ENCODE results near the gene MYRIP. TPM values are rescaled to one million over a fixed set of nuclear protein-coding genes. Genes with fewer than 3 reads are reported as not detected.

MYRIP gene
- total RNA-seq, 4 donors from 2014 or later, result 3.5 to 31.1 (median 12.1) TPM

DNA sequence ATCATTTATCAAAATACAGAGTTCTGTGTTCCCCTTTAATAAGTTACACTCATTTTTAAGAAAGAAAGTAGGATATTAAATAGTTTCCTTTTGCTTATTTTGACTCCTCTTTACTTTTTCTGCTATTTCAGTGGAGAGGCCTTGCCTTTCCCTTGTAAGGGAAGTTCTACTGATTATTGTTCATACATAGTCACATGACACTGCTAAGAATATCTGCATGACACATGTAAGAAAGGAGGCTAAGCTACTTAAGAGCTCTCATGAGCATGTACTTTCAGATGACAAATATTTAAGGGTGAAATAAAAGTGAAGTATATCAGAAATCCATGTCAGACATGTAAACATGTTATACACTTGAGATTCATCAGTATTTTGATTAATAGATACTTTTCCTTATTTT is 39.0 kb downstream of the MYRIP start:
- Histone ChIP-seq H3K27me3 (no peaks in the 10 kb centered on the region), H3K4me1 (no peaks in the 10 kb centered on the region), H3K4me3 (no peak overlapping the region), H3K27ac (no peak overlapping the region), H3K36me3 (no peaks in the 10 kb centered on the region), H3K9me3 (no peaks in the 10 kb centered on the region)
- TF ChIP-seq POLR2A (IDR thresholded peaks at IDR 0.05), result no peak
- TF ChIP-seq, protein P1, sequence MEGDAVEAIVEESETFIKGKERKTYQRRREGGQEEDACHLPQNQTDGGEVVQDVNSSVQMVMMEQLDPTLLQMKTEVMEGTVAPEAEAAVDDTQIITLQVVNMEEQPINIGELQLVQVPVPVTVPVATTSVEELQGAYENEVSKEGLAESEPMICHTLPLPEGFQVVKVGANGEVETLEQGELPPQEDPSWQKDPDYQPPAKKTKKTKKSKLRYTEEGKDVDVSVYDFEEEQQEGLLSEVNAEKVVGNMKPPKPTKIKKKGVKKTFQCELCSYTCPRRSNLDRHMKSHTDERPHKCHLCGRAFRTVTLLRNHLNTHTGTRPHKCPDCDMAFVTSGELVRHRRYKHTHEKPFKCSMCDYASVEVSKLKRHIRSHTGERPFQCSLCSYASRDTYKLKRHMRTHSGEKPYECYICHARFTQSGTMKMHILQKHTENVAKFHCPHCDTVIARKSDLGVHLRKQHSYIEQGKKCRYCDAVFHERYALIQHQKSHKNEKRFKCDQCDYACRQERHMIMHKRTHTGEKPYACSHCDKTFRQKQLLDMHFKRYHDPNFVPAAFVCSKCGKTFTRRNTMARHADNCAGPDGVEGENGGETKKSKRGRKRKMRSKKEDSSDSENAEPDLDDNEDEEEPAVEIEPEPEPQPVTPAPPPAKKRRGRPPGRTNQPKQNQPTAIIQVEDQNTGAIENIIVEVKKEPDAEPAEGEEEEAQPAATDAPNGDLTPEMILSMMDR (IDR thresholded peaks at IDR 0.05), result no peak
- no peak for DNase-seq
- intact Hi-C loops (cut with DNase I; ENCODE audit: low total_unique reads), result no loop called here

DNA sequence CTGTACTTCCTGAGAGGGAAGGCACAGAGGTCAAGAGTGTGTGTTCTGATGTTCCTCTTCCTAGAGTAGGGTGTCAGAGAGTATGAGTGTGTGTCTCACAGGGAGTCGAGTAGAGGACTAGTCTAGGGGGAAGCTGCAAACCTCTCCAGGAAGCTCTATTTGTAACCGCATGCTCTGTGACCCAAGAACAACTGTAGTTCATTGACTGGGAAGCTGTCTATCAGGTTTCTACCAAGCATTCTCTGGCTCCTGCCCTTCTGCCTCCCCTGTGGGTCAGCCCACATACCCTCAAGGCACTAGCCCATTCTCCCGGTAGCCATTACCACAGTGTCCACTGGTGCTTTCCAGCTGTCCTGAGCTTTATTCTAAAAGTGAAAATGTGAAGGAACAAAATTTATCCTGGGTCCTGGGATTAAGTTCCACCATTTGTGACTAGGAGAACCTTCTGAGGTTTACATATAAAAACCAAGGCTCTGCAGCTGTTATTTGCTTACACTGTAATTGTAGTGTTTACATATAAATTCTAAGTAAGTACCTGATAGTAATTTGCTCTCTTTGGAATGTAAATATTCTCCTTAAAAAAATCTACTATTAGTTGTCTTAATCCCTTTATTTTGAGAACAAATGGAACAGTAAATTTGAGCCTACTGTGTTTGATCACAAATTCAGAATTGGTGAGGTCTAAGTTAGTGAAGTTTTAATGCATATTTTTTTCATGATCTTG is 40.7 kb downstream of the MYRIP start:
- intact Hi-C loops (cut with DNase I; ENCODE audit: low total_unique reads), result no loop called here
- TF ChIP-seq POLR2A (IDR thresholded peaks at IDR 0.05), result no peak
- TF ChIP-seq, protein P1 (IDR thresholded peaks at IDR 0.05), result no peak
- DNase-seq, result no peak
- H3K27ac ChIP-seq, result no peak overlapping the region
- no peaks in the 10 kb centered on the region for H3K27me3 ChIP-seq
- H3K36me3 ChIP-seq, result no peaks in the 10 kb centered on the region
- no peaks in the 10 kb centered on the region for H3K4me1 ChIP-seq
- H3K9me3 ChIP-seq, result no peaks in the 10 kb centered on the region
- H3K4me3 ChIP-seq, result no peak overlapping the region

DNA sequence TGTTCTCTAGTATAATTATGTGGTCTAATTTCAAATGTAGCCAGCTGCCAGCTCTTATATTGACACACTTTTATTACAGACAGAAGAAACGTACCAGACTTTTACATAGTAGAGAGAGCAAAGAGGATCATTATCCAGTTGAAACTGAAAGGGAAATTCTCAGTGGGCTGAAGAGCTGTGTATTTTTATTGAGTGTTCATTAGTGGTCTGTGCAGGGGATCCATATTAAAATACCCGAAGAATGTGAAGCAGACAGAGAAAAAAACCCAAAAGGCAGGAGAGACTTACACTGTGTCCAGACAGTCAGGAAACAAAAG is 41.3 kb downstream of the MYRIP start:
- TF ChIP-seq, protein P1 (IDR thresholded peaks at IDR 0.05), result no peak
- no peak for TF ChIP-seq POLR2A (IDR thresholded peaks at IDR 0.05)
- H3K4me1 ChIP-seq, result no peaks in the 10 kb centered on the region
- H3K4me3 ChIP-seq, result no peak overlapping the region
- no peaks in the 10 kb centered on the region for H3K9me3 ChIP-seq
- intact Hi-C loops (cut with DNase I; ENCODE audit: low total_unique reads), result no loop called here
- no peak overlapping the region for H3K27ac ChIP-seq
- no peaks in the 10 kb centered on the region for H3K36me3 ChIP-seq
- DNase-seq, result no peak
- H3K27me3 ChIP-seq, result no peaks in the 10 kb centered on the region

- no peak for DNase-seq
- H3K27ac ChIP-seq, result no peak overlapping the region
- H3K36me3 ChIP-seq, result no peaks in the 10 kb centered on the region
- intact Hi-C loops (cut with DNase I; ENCODE audit: low total_unique reads), result no loop called here
- H3K9me3 ChIP-seq, result no peaks in the 10 kb centered on the region
- no peak overlapping the region for H3K4me3 ChIP-seq
- TF ChIP-seq, protein P1 (IDR thresholded peaks at IDR 0.05), result no peak
- no peaks in the 10 kb centered on the region for H3K4me1 ChIP-seq
- H3K27me3 ChIP-seq, result no peaks in the 10 kb centered on the region
These were observed 46.1 kb downstream of the MYRIP start for GRCh38 chr3:39855517-39855916.

- H3K4me1 ChIP-seq, result no peaks in the 10 kb centered on the region
- intact Hi-C loops (cut with DNase I; ENCODE audit: low total_unique reads), result no loop called here
- H3K27me3 ChIP-seq, result no peaks in the 10 kb centered on the region
- no peaks in the 10 kb centered on the region for H3K36me3 ChIP-seq
- H3K27ac ChIP-seq, result no peak overlapping the region
- TF ChIP-seq POLR2A (IDR thresholded peaks at IDR 0.05), result no peak
- TF ChIP-seq, protein P1 (IDR thresholded peaks at IDR 0.05), result no peak
- no peak overlapping the region for H3K4me3 ChIP-seq
- no peaks in the 10 kb centered on the region for H3K9me3 ChIP-seq
- no peak for DNase-seq
These were observed 60.5 kb downstream of the MYRIP start for GRCh38 chr3:39869890-39870289.

Data from uterus (tissue), 4 donors.